GM12801 (cell line): ENCODE measurements around the gene GNG4.

ENCODE experiments used
- CTCF ChIP-seq: IDR thresholded peaks from one replicate; pipeline ENCODE4 v1.5.1; 2011; ENCODE audit warnings: control low read depth; ENCODE audit not compliant: insufficient read length; ENCODE audit errors: extremely low read depth

Gene GNG4

GRCh38 chr1:235640580-235640979 is 9.0 kb downstream of the GNG4 start:
- no peak for TF ChIP-seq CTCF

DNA sequence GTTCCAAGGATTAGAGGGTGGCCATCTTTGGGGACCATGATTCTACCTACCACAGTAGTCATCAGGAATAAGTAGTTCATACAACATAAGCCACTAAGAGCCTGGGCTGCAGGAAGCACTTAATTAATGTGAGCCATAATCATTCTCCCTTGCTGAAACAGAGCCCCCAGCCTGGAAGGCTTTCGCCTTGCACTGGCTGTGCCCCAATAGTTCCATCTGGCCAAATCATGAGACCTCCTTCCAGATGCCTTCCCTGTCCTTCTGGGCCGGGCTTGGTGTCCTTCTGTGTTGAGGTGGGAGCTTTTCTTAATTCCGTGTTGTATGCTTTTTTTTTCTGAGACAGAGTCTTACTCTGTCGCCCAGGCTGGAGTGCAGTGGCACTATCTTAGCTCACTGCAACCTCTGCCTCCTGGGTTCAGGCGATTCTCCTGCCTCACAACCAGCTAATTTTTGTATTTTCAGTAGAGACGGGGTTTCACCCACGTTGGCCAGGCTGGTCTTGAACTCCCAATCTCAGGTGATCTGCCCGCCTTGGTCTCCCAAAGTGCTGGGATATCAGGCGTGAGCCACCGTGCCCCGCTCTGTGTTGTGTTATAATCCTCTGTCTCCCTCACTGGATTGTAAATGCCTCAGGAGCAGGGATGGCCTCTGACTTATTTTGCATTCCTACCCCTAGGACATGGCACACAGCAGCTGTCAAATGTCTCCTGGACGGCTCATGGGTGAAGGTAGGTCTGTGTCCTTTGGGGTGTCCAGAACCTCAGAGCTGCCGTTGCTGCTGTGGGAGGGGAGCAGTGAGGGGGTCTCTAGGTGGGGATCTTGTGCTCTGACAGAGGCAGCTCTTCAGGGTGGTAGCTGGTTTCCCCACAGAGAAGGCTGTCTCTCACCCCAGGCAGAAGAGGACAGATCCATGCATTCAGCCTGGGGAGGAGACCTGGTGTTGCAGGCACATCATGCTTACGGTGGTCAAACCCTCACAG is 10.1 kb downstream of the GNG4 start:
- TF ChIP-seq CTCF = no peak

GRCh38 chr1:235637756-235638534 is 11.6 kb downstream of the GNG4 start:
- no peak for TF ChIP-seq CTCF

DNA sequence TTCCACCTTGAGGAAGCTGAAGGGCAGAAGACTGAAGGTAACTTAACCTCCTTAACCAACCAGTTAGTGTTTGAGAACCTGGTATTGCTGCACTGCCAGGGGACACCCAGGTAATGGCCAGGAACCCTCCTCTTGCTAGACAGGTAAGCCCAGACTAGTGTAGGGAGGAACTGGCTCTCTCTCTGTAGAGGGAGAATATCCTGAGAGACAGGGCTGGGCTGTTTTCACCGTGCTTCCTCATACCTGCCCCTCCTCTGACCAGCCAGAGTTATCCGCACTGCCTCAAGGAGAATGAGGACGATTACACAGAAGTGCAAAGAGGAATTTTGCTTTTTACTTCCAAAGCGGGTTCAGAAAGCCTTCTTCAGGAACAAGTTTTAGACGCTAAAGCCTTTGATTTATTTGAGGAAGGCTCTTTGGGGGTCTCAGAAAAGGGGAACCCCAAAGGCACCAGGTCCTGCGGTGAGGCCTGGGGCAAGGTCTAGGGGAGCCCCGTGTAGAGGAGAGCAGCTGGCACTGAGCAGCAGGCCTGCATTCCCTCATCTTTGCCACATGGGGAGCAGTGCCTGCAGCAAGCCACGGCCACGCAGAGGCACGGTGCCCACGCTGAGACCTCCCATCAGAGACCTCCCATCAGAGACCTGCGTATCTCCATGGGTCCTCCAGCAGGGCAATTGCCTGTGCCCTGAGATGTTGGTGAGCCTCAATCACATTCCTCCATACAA is 13.5 kb downstream of the GNG4 start:
- TF ChIP-seq CTCF = no peak

DNA sequence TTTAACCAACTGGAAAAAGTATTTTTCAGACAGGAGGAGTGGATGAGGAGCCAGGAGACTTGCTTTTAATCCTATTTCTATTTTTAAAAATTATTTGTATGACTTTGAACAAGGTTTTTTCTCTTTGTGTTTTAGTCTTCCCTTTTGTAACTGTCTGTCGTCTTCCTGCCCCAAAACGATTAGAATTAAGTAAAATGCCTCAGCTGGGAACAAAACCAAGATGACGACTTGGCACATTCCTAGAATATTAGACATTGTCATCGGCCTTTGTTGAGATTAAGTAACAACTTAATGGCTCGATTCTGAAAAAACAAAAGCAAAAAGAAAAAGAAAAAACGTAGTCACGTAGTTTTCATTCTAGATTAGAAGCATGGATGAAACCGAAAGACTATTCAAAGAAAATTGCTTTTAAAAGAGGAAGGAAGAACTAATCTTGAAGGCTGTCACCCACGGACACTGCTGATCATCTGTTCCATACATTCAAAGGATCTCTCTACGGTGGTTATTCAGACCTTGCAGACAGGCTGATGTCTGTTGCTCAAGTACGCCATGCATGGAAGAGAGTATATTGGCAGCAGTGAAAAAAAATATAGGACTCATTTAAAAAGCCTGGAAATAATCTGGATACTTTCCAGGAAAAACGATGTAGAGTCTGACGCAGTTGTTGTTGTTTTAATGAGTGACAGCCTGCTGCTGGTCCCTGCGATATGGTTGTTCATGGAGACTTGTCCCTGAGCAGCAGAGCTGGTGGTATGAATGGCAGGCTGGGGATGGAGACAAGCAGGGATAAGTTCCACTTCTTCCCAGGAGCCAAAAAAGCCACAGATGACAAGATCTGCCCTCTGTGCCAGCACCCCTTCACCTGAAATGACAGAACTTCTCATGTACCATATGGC is 16.8 kb downstream of the GNG4 start:
- TF ChIP-seq CTCF = no peak

DNA sequence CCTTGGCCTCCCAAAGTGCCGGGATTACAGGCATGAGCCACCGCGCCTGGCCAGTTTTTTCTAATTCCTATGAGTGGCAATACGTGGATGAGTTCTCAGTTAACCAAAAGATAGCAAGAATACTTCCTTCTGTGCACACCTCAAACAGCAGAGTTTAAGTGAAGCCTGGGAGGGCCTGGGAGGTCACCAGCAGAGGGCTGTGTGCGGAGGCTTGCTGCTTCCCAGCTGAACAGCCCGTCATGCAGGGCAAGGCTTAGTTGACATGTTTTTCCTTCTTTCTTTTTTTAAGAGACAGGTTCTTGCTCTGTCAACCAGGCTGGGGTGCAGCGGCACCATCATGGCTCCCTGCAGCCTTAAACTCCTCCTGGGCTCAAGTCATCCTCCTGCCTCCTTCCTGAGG is 17.8 kb downstream of the GNG4 start:
- TF ChIP-seq CTCF = no peak
